ENCODE results near the gene FGF14.

The FGF14 gene

GRCh38 chr13:101703838-101704237 lies 698.0 kb downstream of the FGF14 start:
- Mint-ChIP-seq H3K9me3 (peaks cover 10% of the 10 kb centered on the region), H3K27ac (no peak overlapping the region), H3K4me1 (peaks cover 31% of the 10 kb centered on the region), H3K36me3 (ENCODE audit: low read depth) (no peaks in the 10 kb centered on the region), H3K27me3 (ENCODE audit: low read depth, poor library complexity) (peaks cover 8% of the 10 kb centered on the region), H3K4me3 (no peak overlapping the region)
- DNase-seq, result no peak
- no peak for TF ChIP-seq CTCF (IDR thresholded peaks at IDR 0.05)

- H3K9me3 Mint-ChIP-seq, result peaks cover 4% of the 10 kb centered on the region
- H3K4me3 Mint-ChIP-seq, result no peak overlapping the region
- no peak for DNase-seq
- H3K4me1 Mint-ChIP-seq, result peaks cover 24% of the 10 kb centered on the region
- peaks cover 8% of the 10 kb centered on the region for H3K27me3 Mint-ChIP-seq (ENCODE audit: low read depth, poor library complexity)
- H3K36me3 Mint-ChIP-seq (ENCODE audit: low read depth), result no peaks in the 10 kb centered on the region
- H3K27ac Mint-ChIP-seq, result no peak overlapping the region
- no peak for TF ChIP-seq CTCF (IDR thresholded peaks at IDR 0.05)
These were observed 698.8 kb downstream of the FGF14 start for GRCh38 chr13:101703081-101703480.

GRCh38 chr13:101700598-101700997 lies 701.2 kb downstream of the FGF14 start:
- Mint-ChIP-seq H3K27me3 (ENCODE audit: low read depth, poor library complexity) (peaks cover 4% of the 10 kb centered on the region), H3K4me3 (no peak overlapping the region), H3K4me1 (peaks cover 13% of the 10 kb centered on the region), H3K27ac (no peak overlapping the region), H3K9me3 (peaks cover 4% of the 10 kb centered on the region), H3K36me3 (ENCODE audit: low read depth) (no peaks in the 10 kb centered on the region)
- no peak for DNase-seq
- no peak for TF ChIP-seq CTCF (IDR thresholded peaks at IDR 0.05)

- TF ChIP-seq CTCF (IDR thresholded peaks at IDR 0.05), result no peak
- no peaks in the 10 kb centered on the region for H3K36me3 Mint-ChIP-seq (ENCODE audit: low read depth)
- no peak overlapping the region for H3K27ac Mint-ChIP-seq
- H3K4me1 Mint-ChIP-seq, result peaks cover 3% of the 10 kb centered on the region
- peaks cover 4% of the 10 kb centered on the region for H3K9me3 Mint-ChIP-seq
- H3K4me3 Mint-ChIP-seq, result no peak overlapping the region
- peaks cover 4% of the 10 kb centered on the region for H3K27me3 Mint-ChIP-seq (ENCODE audit: low read depth, poor library complexity)
- DNase-seq, result no peak
These were observed 703.4 kb downstream of the FGF14 start for GRCh38 chr13:101698400-101698799.

- H3K27me3 Mint-ChIP-seq (ENCODE audit: low read depth, poor library complexity), result peaks cover 4% of the 10 kb centered on the region
- H3K4me3 Mint-ChIP-seq, result no peak overlapping the region
- DNase-seq, result no peak
- H3K4me1 Mint-ChIP-seq, result no peaks in the 10 kb centered on the region
- H3K27ac Mint-ChIP-seq, result no peak overlapping the region
- no peak for TF ChIP-seq CTCF (IDR thresholded peaks at IDR 0.05)
- no peaks in the 10 kb centered on the region for H3K36me3 Mint-ChIP-seq (ENCODE audit: low read depth)
- no peaks in the 10 kb centered on the region for H3K9me3 Mint-ChIP-seq
These were observed 704.1 kb downstream of the FGF14 start for GRCh38 chr13:101697745-101698144.

GRCh38 chr13:101695870-101696516 lies 705.9 kb downstream of the FGF14 start:
- no peak for TF ChIP-seq CTCF (IDR thresholded peaks at IDR 0.05)
- H3K36me3 Mint-ChIP-seq (ENCODE audit: low read depth), result no peaks in the 10 kb centered on the region

More at GRCh38 chr13:101695870-101696516, 705.9 kb downstream of the FGF14 start:
- peaks cover 4% of the 10 kb centered on the region for H3K27me3 Mint-ChIP-seq (ENCODE audit: low read depth, poor library complexity)
- H3K27ac Mint-ChIP-seq, result no peak overlapping the region
- H3K4me1 Mint-ChIP-seq, result no peaks in the 10 kb centered on the region
- no peak for DNase-seq
- H3K9me3 Mint-ChIP-seq, result no peaks in the 10 kb centered on the region
- H3K4me3 Mint-ChIP-seq, result no peak overlapping the region
